ENCODE measurements around the gene ANKUB1. TPM values are rescaled to one million over a fixed set of nuclear protein-coding genes. Genes with fewer than 3 reads are reported as not detected.

Gene ANKUB1
- total RNA-seq, 1 donor from 2014 or later, result not detected

GRCh38 chr3:149752788-149753136 is 39.6 kb downstream of the ANKUB1 start:
- H3K27me3 Mint-ChIP-seq (ENCODE audit: unreplicated experiment), result peaks cover 2% of the 10 kb centered on the region
- H3K4me1 Mint-ChIP-seq (ENCODE audit: low read depth, unreplicated experiment), result peaks cover 5% of the 10 kb centered on the region
- no peak for DNase-seq
- peaks cover 1% of the 10 kb centered on the region for H3K9me3 Mint-ChIP-seq (ENCODE audit: unreplicated experiment)
- TF ChIP-seq CTCF (IDR thresholded peaks at IDR 0.05; ENCODE audit: partially characterized antibody, unreplicated experiment), result no peak
- no peaks in the 10 kb centered on the region for H3K36me3 Mint-ChIP-seq (ENCODE audit: unreplicated experiment)
- peak overlapping the region; percentile 90 for H3K27ac Mint-ChIP-seq (ENCODE audit: unreplicated experiment)
- H3K4me3 Mint-ChIP-seq (ENCODE audit: unreplicated experiment), result peak overlapping the region; percentile 96

GRCh38 chr3:149752051-149752787 is 40.1 kb downstream of the ANKUB1 start, which contains the start of gene COMMD2:
Gene COMMD2 (minus strand): TSS chr3:149752489. CDS start chr3:149752444, 45 bp downstream.
- peaks cover 2% of the 10 kb centered on the region for H3K27me3 Mint-ChIP-seq (ENCODE audit: unreplicated experiment)
- H3K9me3 Mint-ChIP-seq (ENCODE audit: unreplicated experiment), result peaks cover 1% of the 10 kb centered on the region
- peak within 1 kb of the TSS; percentile 90 for H3K27ac Mint-ChIP-seq (ENCODE audit: unreplicated experiment)
- H3K4me1 Mint-ChIP-seq (ENCODE audit: low read depth, unreplicated experiment), result peaks cover 5% of the 10 kb centered on the region
- H3K36me3 Mint-ChIP-seq (ENCODE audit: unreplicated experiment), result no peaks in the 10 kb centered on the region
- peak within 1 kb of the TSS; percentile 96 for H3K4me3 Mint-ChIP-seq (ENCODE audit: unreplicated experiment)
- TF ChIP-seq CTCF (IDR thresholded peaks at IDR 0.05; ENCODE audit: partially characterized antibody, unreplicated experiment), result peak; percentile 53
- DNase-seq, result peak; percentile 81

GRCh38 chr3:149751551-149751950 is 40.8 kb downstream of the ANKUB1 start:
- no peak for DNase-seq
- Mint-ChIP-seq H3K9me3 (ENCODE audit: unreplicated experiment) (no peaks in the 10 kb centered on the region), H3K27me3 (ENCODE audit: unreplicated experiment) (peaks cover 2% of the 10 kb centered on the region), H3K4me3 (ENCODE audit: unreplicated experiment) (peak overlapping the region; percentile 96), H3K27ac (ENCODE audit: unreplicated experiment) (no peak overlapping the region), H3K36me3 (ENCODE audit: unreplicated experiment) (no peaks in the 10 kb centered on the region), H3K4me1 (ENCODE audit: low read depth, unreplicated experiment) (peaks cover 5% of the 10 kb centered on the region)
- TF ChIP-seq CTCF (IDR thresholded peaks at IDR 0.05; ENCODE audit: partially characterized antibody, unreplicated experiment), result no peak

- H3K4me1 Mint-ChIP-seq (ENCODE audit: low read depth, unreplicated experiment), result no peaks in the 10 kb centered on the region
- no peak for TF ChIP-seq CTCF (IDR thresholded peaks at IDR 0.05; ENCODE audit: partially characterized antibody, unreplicated experiment)
- no peak overlapping the region for H3K4me3 Mint-ChIP-seq (ENCODE audit: unreplicated experiment)
- DNase-seq, result no peak
- no peaks in the 10 kb centered on the region for H3K36me3 Mint-ChIP-seq (ENCODE audit: unreplicated experiment)
- no peak overlapping the region for H3K27ac Mint-ChIP-seq (ENCODE audit: unreplicated experiment)
- no peaks in the 10 kb centered on the region for H3K9me3 Mint-ChIP-seq (ENCODE audit: unreplicated experiment)
- peaks cover 2% of the 10 kb centered on the region for H3K27me3 Mint-ChIP-seq (ENCODE audit: unreplicated experiment)
Measured at GRCh38 chr3:149744606-149745005, 47.7 kb downstream of the ANKUB1 start.

- no peaks in the 10 kb centered on the region for H3K9me3 Mint-ChIP-seq (ENCODE audit: unreplicated experiment)
- DNase-seq, result no peak
- no peak overlapping the region for H3K27ac Mint-ChIP-seq (ENCODE audit: unreplicated experiment)
- TF ChIP-seq CTCF (IDR thresholded peaks at IDR 0.05; ENCODE audit: partially characterized antibody, unreplicated experiment), result no peak
- H3K27me3 Mint-ChIP-seq (ENCODE audit: unreplicated experiment), result peaks cover 2% of the 10 kb centered on the region
- no peaks in the 10 kb centered on the region for H3K4me1 Mint-ChIP-seq (ENCODE audit: low read depth, unreplicated experiment)
- H3K4me3 Mint-ChIP-seq (ENCODE audit: unreplicated experiment), result no peak overlapping the region
- H3K36me3 Mint-ChIP-seq (ENCODE audit: unreplicated experiment), result no peaks in the 10 kb centered on the region
Measured at GRCh38 chr3:149744151-149744550, 48.2 kb downstream of the ANKUB1 start.

Measured in glutamatergic neuron (in vitro differentiated cells).